Mesenchymal stem cell (in vitro differentiated cells and primary cell): Measurements from ENCODE around the gene DHRS13.
A peak's percentile ranks its signal among the peaks of the same experiment; 100 is the strongest.
"Not testable (repeated sequence)": the region's sequence is repeated elsewhere in the genome, so short reads cannot be mapped to it uniquely, and the experiment has no call there.

Experiments used
- DNase-seq: peaks from one replicate; pipeline ENCODE4 v3.0.0-alpha.2; 2013
- H2AFZ ChIP-seq: one replicate; pipeline ENCODE4 v1.6.1; 2013; ENCODE audit warnings: low read depth, mild to moderate bottlenecking, control low read depth, inconsistent platforms, low read length, moderate library complexity
- H2AK5ac ChIP-seq: 2 replicates; pipeline ENCODE4 v1.6.1; 2013; ENCODE audit warnings: low read length, moderate library complexity, mild to moderate bottlenecking, inconsistent platforms; ENCODE audit not compliant: severe bottlenecking
- H2BK120ac ChIP-seq: one replicate; pipeline ENCODE4 v1.6.1; 2013; ENCODE audit warnings: low read depth, mild to moderate bottlenecking, inconsistent platforms, low read length, moderate library complexity
- H2BK12ac ChIP-seq, 2 experiments: one replicate each; pipeline ENCODE4 v1.6.1; 2013; ENCODE audit warnings: inconsistent platforms in 2 of 2, low read length in 2 of 2, mild to moderate bottlenecking in 2 of 2, moderate library complexity in 2 of 2, control low read depth in 1 of 2
- H2BK15ac ChIP-seq: one replicate; pipeline ENCODE4 v1.6.1; 2013; ENCODE audit warnings: mild to moderate bottlenecking, low read depth, inconsistent platforms; ENCODE audit not compliant: poor library complexity, severe bottlenecking
- H2BK5ac ChIP-seq: 2 replicates; pipeline ENCODE4 v1.6.1; 2013; ENCODE audit warnings: low read depth, mild to moderate bottlenecking, low read length, control low read depth, inconsistent platforms; ENCODE audit not compliant: poor library complexity, severe bottlenecking
- H3K14ac ChIP-seq, 2 experiments: one replicate each; pipeline ENCODE4 v1.6.1; 2013; ENCODE audit warnings: inconsistent platforms in 2 of 2, low read length in 2 of 2, control low read depth in 1 of 2, mild to moderate bottlenecking in 1 of 2, moderate library complexity in 1 of 2
- H3K18ac ChIP-seq, 2 experiments: one replicate each; pipeline ENCODE4 v1.6.1; 2013; ENCODE audit warnings: inconsistent platforms in 2 of 2, low read length in 2 of 2, control low read depth in 1 of 2, low read depth in 1 of 2, mild to moderate bottlenecking in 1 of 2
- H3K23ac ChIP-seq, 2 experiments: one replicate each; pipeline ENCODE4 v1.6.1; 2013; ENCODE audit warnings: inconsistent platforms in 2 of 2, low read length in 2 of 2, mild to moderate bottlenecking in 2 of 2, moderate library complexity in 2 of 2, control low read depth in 1 of 2
- H3K27ac ChIP-seq: 2 replicates; pipeline ENCODE4 v1.5.1; 2013; ENCODE audit warnings: mild to moderate bottlenecking, moderate library complexity, low read length, control low read depth, inconsistent platforms; ENCODE audit not compliant: poor library complexity, severe bottlenecking
- H3K27me3 ChIP-seq, 2 experiments: 2 replicates each; pipeline versions ENCODE4 v1.6.1 to v1.7.0; 2013; ENCODE audit warnings: low read length in 2 of 2, mild to moderate bottlenecking in 2 of 2, moderate library complexity in 2 of 2, control low read depth in 1 of 2, inconsistent platforms in 1 of 2; ENCODE audit not compliant: control insufficient read depth in 1 of 2, insufficient read depth in 1 of 2
- H3K36me3 ChIP-seq, 2 experiments: 2 replicates each; pipeline versions ENCODE4 v1.6.1 to v1.7.0; 2013; ENCODE audit warnings: low read length in 2 of 2, control low read depth in 1 of 2, inconsistent platforms in 1 of 2, low read depth in 1 of 2, mild to moderate bottlenecking in 1 of 2; ENCODE audit not compliant: insufficient read depth in 2 of 2, control insufficient read depth in 1 of 2
- H3K4ac ChIP-seq, 2 experiments: one replicate each; pipeline ENCODE4 v1.6.1; 2013; ENCODE audit warnings: inconsistent platforms in 2 of 2, low read length in 2 of 2, mild to moderate bottlenecking in 2 of 2, moderate library complexity in 2 of 2, control low read depth in 1 of 2, low read depth in 1 of 2
- H3K4me1 ChIP-seq: 2 replicates; pipeline ENCODE4 v1.6.1; 2013; ENCODE audit warnings: low read depth, low read length, control low read depth; ENCODE audit not compliant: control insufficient read depth, insufficient read depth
- H3K4me2 ChIP-seq: 2 replicates; pipeline ENCODE4 v1.6.1; 2013; ENCODE audit warnings: low read length, mild to moderate bottlenecking, inconsistent platforms; ENCODE audit not compliant: poor library complexity, severe bottlenecking
- H3K4me3 ChIP-seq, 2 experiments: 2 replicates each; pipeline versions ENCODE4 v1.5.1 to v1.7.0; 2013; ENCODE audit warnings: low read length in 2 of 2, mild to moderate bottlenecking in 2 of 2, control low read depth in 1 of 2, low read depth in 1 of 2; ENCODE audit not compliant: insufficient read depth in 1 of 2
- H3K79me1 ChIP-seq: replicated peaks from 2 replicates; pipeline ENCODE4 v1.6.1; 2013; ENCODE audit warnings: mild to moderate bottlenecking, control low read depth, low read length, inconsistent platforms; ENCODE audit not compliant: poor library complexity, severe bottlenecking
- H3K9ac ChIP-seq: 2 replicates; pipeline ENCODE4 v1.7.0; 2013; ENCODE audit warnings: mild to moderate bottlenecking, low read length, moderate library complexity
- H3K9me3 ChIP-seq: 2 replicates; pipeline ENCODE4 v1.7.0; 2013; ENCODE audit warnings: mild to moderate bottlenecking, low read length; ENCODE audit not compliant: control insufficient read depth
- H4K8ac ChIP-seq: one replicate; pipeline ENCODE4 v1.6.1; 2013; ENCODE audit warnings: inconsistent platforms, mild to moderate bottlenecking, low read length, moderate library complexity
- H4K91ac ChIP-seq: one replicate; pipeline ENCODE4 v1.6.1; 2013; ENCODE audit warnings: mild to moderate bottlenecking, low read length, inconsistent platforms
- WGBS: methylation state at CpG from one replicate; pipeline ENCODE4 v1.1.7; 2013; ENCODE audit warnings: mixed read lengths; 5-methylcytosine and 5-hydroxymethylcytosine counted together

Gene DHRS13

DNA sequence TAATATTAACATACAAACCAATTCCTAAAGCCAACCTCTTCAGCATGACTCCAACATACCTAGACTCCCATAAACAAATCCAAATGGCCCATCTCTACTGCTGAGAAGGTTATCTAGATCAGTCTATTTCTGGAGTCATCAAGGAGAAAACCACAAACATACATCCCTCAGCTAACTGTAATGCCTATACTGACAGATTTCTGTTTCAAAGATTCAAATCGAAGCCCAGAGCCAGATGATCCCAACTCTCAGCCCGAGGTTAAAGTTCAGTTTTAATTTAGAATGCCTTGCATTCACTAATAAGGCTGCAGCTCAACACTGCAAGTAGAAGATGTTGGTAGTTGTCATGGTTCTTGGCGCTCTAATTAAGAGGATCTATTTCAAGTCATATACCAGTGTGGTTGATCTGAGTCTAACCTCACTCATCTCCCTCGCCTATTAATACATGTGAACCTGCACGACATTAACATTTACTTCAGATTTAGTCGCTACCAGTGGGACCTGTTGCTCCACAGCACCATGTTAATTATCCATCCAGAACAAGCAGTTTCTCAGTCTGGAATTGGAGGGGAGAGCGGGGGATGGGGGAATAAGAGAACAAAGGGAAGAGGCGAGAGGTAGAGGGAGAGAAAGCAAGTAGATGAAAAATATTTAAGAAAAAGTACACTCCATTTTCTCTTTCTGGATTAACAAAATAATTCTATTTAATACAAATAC, 33.0 kb upstream of the DHRS13 start:
- Histone ChIP-seq H2BK15ac (no peak overlapping the region), H3K23ac (no peak overlapping the region), H4K8ac (no peak overlapping the region), H3K36me3 (peaks cover 16 to 21% of the 10 kb centered on the region in 2 experiments), H3K27ac (no peak overlapping the region), H3K4me3 (no peak overlapping the region), H2AK5ac (no peak overlapping the region), H3K79me1 (peaks cover 3% of the 10 kb centered on the region), H3K18ac (no peak overlapping the region), H2BK120ac (no peak overlapping the region), H3K4me2 (no peak overlapping the region), H3K9me3 (no peaks in the 10 kb centered on the region), H2AFZ (no peak overlapping the region), H3K4ac (no peak overlapping the region), H2BK5ac (no peak overlapping the region), H3K9ac (no peak overlapping the region), H4K91ac (no peak overlapping the region), H2BK12ac (no peak overlapping the region), H3K14ac (no peak overlapping the region), H3K27me3 (no peaks in the 10 kb centered on the region), H3K4me1 (no peaks in the 10 kb centered on the region)
- WGBS, result 98% methylated on average over 6 of the region's 8 CpGs
- DNase-seq, result no peak

DNA sequence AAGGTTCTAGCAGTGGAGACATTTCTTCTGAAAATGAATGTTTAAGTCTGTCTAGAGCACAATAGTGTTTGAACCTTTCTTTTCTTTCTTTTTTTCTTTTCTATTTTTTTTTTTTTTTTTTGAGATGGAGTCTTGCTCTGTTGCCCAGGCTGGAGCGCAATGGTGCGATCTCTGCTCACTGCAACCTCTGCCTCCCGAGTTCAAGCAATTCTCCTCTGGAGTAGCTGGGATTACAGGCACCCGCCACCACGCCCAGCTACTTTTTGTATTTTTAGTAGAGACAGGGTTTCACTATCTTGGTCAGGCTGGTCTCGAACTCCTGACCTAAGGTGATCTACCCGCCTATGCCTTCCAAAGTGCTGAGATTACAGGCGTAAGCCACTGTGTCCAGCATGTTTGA, 31.6 kb upstream of the DHRS13 start:
- not testable (repeated sequence) for H2AK5ac ChIP-seq, H3K14ac ChIP-seq, H3K4ac ChIP-seq, H3K4me3 ChIP-seq, H4K91ac ChIP-seq, H3K4me1 ChIP-seq, H3K23ac ChIP-seq, H2AFZ ChIP-seq, H3K18ac ChIP-seq, H2BK12ac ChIP-seq, H2BK5ac ChIP-seq, DNase-seq, H3K79me1 ChIP-seq, H3K27ac ChIP-seq, H2BK15ac ChIP-seq, H3K27me3 ChIP-seq, H3K4me2 ChIP-seq, H4K8ac ChIP-seq, H3K9me3 ChIP-seq, H2BK120ac ChIP-seq, H3K9ac ChIP-seq
- 99% methylated on average over 8 of the region's 8 CpGs for WGBS
- peaks cover 16 to 21% of the 10 kb centered on the region in 2 experiments for H3K36me3 ChIP-seq

DNA sequence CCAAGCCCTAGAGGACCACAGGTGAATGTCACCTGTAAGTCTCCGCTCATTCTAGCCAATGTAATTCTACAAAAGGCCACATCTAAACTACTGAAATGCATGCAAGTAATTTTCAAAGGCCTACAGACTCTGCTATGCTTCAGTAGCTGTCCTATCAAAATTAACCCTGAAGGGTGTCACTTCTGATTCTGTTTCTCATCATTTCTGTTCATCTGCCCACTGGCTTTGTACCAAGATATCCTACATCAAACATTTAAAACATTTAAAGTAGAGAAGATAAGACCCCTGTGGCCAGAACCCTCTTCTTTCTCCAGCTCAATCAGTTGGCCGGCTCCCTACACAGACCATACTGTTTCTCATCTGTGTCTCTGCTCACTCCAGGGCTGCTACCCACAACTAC, 26.9 kb upstream of the DHRS13 start:
- Histone ChIP-seq H3K9ac (no peak overlapping the region), H2BK120ac (no peak overlapping the region), H4K8ac (no peak overlapping the region), H3K14ac (no peak overlapping the region), H3K4me3 (no peak overlapping the region), H3K27ac (no peak overlapping the region), H3K9me3 (peaks cover 9% of the 10 kb centered on the region), H3K27me3 (no peaks in the 10 kb centered on the region), H3K4me2 (no peak overlapping the region), H3K36me3 (peaks cover 30 to 39% of the 10 kb centered on the region in 2 experiments), H3K4me1 (peaks cover 6% of the 10 kb centered on the region), H2BK12ac (no peak overlapping the region), H3K4ac (no peak overlapping the region), H3K23ac (no peak overlapping the region), H3K18ac (no peak overlapping the region), H2AK5ac (no peak overlapping the region), H2BK15ac (no peak overlapping the region), H2AFZ (no peak overlapping the region), H4K91ac (no peak overlapping the region), H3K79me1 (peaks cover 4% of the 10 kb centered on the region), H2BK5ac (no peak overlapping the region)
- 99% methylated on average over 2 of the region's 2 CpGs for WGBS
- DNase-seq, result no peak

DNA sequence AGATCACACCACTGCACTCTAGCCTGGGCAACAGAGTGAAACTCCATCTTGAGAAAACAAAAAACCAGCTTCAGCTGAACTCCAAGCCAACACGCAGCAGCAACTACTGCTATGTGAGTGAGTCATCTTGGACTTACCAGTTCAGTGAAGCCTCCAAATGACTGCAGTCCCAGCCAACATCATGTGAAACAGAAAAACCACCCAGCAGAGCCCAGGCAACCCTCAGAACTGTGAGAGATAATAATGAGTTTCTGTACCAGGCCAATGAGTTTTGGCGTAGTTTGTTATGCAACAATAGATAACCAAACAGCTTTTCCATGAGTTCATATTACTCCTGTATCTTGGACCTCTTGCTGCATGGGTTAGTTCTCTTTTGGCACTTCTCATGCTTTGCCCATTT, 25.2 kb upstream of the DHRS13 start:
- no peak overlapping the region for H2AFZ ChIP-seq
- peaks cover 6% of the 10 kb centered on the region for H3K4me1 ChIP-seq
- H2BK12ac ChIP-seq, result no peak overlapping the region
- H4K91ac ChIP-seq, result no peak overlapping the region
- H4K8ac ChIP-seq, result no peak overlapping the region
- peaks cover 8% of the 10 kb centered on the region for H3K79me1 ChIP-seq
- no peak overlapping the region for H2BK15ac ChIP-seq
- H2AK5ac ChIP-seq, result no peak overlapping the region
- no peak overlapping the region for H3K4me2 ChIP-seq
- no peak overlapping the region for H3K4ac ChIP-seq
- no peak overlapping the region for H3K9ac ChIP-seq
- H3K27ac ChIP-seq, result no peak overlapping the region
- H3K27me3 ChIP-seq, result no peaks in the 10 kb centered on the region
- H2BK120ac ChIP-seq, result no peak overlapping the region
- peaks cover 34 to 50% of the 10 kb centered on the region in 2 experiments for H3K36me3 ChIP-seq
- no peak overlapping the region for H3K23ac ChIP-seq
- no peak overlapping the region for H3K4me3 ChIP-seq
- H3K14ac ChIP-seq, result no peak overlapping the region
- no peak overlapping the region for H3K18ac ChIP-seq
- H2BK5ac ChIP-seq, result no peak overlapping the region
- peak; percentile 52 for DNase-seq
- WGBS, result 87% methylated on average over 2 of the region's 2 CpGs
- peaks cover 9% of the 10 kb centered on the region for H3K9me3 ChIP-seq
